Measurements from ENCODE around the gene CASS4.

GRCh38 chr20:56428881-56429280 lies 16.8 kb downstream of the CASS4 start:
- TF ChIP-seq GATA2 (IDR thresholded peaks at IDR 0.05; ENCODE audit: low read depth, low read length) = no peak
- no peak for TF ChIP-seq GATA3 (IDR thresholded peaks at IDR 0.05; ENCODE audit: low read depth, low read length)

All from SH-SY5Y (cell line).